ENCODE measurements around the gene ANKRD37.
"Not testable (repeated sequence)": the region's sequence is repeated elsewhere in the genome, so short reads cannot be mapped to it uniquely, and the experiment has no call there.

ANKRD37 gene, protein sequence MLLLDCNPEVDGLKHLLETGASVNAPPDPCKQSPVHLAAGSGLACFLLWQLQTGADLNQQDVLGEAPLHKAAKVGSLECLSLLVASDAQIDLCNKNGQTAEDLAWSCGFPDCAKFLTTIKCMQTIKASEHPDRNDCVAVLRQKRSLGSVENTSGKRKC

DNA sequence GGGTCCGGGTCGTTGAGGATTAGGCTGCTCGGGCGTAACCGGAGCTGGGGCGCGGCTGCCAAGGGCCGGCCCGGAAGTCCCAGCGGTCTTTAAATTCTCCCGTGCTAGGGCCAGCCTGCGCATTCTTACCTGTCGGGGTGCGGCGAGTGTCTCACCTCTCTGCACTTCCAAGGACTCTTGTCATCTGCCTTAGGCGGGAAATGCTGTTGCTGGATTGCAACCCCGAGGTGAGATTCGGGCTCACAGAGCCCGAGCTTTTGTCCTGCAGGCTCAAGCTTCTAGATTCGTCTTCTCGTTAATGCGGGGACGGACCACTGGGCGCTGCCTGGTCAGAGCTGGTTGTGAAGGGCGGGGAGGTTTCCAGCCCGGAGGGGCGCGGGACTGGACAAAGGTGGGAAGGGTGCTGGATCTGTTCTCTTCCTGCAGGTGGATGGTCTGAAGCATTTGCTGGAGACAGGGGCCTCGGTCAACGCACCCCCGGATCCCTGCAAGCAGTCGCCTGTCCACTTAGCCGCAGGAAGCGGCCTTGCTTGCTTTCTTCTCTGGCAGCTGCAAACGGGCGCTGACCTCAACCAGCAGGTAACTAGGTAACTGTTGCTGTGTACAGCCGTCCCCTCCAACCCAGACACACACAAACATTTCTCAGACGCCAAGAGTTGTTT, at the start of gene ANKRD37:
TSS of gene ANKRD37 (plus strand) at position 118 of the 662 bp plus-strand sequence. CDS start at position 201, 83 bp downstream.
- DNase-seq (ENCODE audit: low spot score), result no peak

DNA sequence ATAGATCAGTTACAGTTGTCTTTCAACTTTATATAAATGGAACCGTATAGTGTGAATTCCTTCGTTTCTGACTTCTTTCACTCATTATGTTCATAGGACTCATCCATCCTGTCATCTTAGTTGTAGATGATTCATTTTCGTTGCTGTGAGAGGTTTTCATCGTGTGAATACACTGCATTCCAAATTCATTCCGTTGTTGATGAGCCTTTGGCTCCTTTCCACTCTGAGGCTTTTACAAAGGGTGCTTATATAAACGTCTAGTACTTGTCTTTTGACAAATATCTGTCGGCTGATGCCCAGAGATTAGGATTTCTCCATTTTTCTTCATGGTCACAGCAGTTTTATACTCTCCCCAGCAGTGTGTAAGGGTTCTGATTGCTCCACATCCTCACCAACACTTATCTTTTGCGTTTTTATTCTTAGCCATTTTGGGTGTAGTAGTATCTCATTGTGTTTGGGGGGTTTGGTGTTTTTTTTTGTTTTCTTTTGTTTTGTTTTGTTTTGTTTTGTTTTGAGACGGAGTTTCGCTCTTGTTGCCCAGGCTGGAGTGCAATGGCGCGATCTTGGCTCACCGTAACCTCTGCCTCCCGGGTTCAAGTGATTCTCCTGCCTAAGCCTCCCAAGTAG, 49.6 kb upstream of the ANKRD37 start:
- DNase-seq (ENCODE audit: low spot score), result no peak

DNA sequence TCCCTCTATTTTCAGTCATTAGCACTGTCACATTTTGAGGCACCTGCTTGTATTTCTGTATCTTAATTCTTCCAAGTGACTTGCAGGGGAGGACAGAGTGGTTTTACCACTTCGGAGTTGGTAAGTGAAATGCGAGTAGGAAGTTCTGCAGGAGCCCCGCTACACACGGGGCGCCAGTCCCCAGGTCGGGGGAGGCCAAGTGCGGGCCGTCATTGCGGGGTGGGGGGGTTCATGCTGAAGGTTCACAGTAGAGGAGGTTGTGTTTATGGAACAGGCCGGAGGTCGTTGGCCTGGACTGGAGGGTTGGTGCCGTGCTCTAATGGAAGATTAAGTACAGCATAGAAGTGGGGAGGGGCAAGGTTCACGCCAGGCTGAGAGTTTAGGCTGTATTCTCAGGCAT, 45.0 kb upstream of the ANKRD37 start:
- DNase-seq (ENCODE audit: low spot score), result no peak

DNA sequence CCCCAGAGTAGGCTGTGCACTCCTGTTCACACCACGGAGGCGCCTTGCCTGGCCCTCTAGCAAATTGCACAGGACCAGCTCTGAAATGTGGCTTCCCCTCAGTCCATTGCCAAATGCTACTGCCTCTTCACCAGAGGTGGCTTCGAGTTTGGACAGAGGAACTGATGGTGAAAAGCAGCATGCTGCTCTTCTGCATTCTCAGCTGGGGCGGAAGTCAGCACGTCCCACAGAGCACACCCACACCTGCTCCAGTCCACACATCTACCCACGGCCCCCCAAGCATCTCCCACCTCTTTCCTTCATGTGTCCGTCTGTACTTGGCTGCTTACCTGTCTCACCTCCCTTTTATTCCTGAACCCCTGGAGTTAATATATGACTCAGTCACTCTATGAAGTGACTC, 44.4 kb upstream of the ANKRD37 start:
- DNase-seq (ENCODE audit: low spot score), result no peak

DNA sequence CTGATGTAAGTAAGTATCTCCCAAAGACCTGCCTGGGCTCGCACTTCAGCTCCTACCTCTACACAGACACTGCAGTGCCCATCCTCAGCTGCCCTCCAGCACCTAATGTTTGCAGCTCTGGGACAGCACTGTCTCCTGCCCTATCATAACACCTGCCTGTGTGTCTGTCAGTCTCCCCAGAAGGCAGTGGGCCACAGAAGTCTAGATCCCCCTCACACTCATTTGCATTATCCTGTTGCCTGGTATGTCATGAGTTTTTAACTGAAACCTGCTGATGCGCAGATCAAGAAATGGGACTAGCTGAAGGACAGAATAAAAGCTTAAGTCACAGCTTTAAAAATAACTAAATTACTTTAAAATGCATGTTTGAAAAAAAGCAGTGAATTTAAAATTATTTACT, 43.9 kb upstream of the ANKRD37 start:
- DNase-seq (ENCODE audit: low spot score), result no peak

DNA sequence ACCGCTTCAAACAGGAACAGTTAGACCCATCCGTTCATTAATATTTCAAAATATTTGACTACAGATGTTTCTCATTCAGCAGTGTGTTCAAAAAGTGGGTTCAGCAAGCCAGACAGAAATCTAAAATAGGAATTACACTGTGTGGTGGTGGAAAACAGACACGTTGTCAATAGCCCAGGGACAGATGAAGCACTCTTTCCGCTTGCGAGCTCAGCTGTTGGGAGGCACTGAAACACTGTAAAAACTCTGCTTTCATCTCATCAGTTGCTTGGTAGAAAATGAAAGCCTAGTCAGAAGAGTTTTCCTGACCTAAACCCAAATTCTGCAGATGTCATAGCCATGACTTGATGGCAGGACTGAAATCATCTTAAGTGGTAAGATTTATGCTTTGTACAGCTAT, 39.4 kb upstream of the ANKRD37 start:
- DNase-seq (ENCODE audit: low spot score), result no peak

DNA sequence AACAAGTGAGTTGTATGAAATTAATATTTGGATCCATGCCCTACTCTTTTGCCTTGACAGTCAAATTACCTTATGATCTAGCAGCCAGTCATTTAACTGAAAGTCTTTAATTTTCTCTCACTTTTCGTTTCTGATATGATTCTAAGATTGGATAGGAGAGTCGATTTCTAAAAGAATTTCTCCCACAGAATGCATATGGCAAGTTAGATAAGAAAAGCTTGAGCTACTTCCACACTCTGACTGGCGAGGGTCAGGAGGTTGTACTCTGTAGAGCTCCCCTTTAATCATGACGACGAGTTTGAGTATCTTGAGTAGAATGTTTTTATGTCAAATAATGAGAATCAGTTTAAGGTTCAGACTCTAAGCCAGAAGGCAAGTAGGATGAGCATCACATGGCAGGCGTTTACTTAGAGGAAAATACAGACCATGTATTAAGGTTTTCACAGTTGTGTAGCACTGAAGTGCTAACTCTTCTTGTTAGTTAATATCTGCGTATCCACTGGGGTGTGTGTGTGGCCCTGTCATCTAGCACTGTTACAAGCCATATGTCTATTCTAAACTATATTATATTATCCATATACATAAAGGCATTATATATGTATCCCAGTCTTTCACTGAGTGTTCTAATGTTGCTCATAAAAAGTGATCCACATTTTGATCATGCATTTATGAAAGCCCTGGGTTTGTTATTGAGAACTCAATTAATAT, 38.8 kb upstream of the ANKRD37 start:
- no peak for DNase-seq (ENCODE audit: low spot score)

DNA sequence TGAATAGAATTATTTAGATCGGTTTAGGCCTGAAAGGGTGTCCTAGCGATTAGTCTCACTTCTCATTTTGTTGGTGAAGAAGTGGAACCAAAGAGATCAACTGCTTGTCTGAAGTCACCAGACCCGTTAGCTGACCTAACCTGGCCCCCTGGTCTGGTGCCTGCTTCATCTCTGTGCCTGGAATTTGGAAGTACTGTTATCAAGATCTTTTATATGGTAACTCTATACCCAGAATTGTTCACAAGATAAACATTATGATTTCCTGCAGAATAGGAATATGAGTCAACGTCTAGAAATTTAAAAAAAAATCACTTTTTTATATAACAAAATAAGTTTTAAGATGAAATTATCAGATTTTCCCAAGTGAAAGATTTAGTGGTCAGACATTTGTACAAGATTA, 38.1 kb upstream of the ANKRD37 start:
- no peak for DNase-seq (ENCODE audit: low spot score)

DNA sequence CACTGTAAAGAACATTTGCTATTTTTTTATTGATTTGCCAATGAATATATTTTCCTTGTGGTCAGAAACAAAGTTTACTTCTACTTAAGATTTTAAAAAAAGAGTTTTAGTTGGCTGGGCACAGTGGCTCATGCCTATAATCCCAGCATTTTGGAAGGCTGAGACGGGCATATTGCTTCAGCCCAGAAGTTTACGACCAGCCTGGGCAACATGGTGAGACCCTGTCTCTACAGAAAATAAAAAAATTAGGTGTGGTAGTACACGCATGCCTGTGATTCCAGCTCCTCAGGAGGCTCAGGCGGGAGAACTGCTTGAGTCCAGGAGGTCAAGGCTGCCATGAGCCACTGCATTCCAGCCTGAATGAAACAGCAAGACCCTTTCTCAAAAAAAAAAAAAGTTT, 37.7 kb upstream of the ANKRD37 start:
- DNase-seq (ENCODE audit: low spot score), result no peak

DNA sequence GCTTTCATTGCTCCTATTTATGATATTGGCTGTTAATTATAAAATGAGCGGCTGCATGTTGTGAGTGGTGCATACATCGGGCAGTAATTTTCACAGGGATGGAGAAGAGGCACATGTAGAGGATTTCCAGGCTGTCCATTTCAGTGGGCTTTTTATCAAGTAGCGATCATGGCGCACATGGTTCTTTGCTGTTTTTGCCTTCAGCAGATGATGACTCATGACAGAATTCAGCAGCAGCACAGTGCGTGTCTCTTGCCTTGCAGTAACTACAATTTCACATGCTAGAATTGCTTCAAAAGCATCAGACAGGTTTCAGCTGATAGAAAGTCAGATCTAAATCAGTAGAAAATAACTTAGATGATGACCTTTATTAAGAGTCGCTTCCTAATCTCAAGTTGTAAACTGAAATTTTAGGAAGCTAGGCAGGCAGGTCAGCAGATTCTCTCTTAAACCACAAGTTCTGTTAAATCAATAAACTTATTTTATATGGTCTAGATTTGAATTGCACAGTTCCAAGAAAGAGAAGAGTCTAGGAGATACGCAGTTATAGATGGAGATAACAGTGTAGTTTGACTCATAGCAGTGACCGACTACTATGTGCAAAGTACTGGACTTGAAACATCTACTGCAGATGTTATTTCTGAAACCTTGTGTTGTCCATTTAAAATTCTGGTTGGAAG, 36.7 kb upstream of the ANKRD37 start:
- DNase-seq (ENCODE audit: low spot score), result peak; percentile 36

DNA sequence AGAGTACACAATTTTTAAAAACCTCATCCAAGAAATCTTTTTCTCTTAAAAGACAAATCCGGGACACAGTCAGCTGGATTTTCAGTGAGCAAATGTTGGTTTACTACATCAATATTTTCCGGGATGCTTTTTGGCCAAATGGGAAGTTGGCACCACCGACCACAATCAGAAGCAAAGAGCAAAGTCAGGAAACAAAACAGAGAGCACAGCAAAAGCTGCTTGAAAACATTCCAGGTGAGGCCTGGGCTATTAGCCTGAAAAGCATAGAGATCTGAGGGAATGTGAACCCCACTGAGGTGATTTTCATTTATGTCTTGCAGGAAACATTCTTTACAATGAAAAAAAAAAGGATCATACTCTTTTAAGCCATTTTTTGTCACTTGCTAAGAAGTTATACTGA, 34.8 kb upstream of the ANKRD37 start:
- DNase-seq (ENCODE audit: low spot score), result no peak

DNA sequence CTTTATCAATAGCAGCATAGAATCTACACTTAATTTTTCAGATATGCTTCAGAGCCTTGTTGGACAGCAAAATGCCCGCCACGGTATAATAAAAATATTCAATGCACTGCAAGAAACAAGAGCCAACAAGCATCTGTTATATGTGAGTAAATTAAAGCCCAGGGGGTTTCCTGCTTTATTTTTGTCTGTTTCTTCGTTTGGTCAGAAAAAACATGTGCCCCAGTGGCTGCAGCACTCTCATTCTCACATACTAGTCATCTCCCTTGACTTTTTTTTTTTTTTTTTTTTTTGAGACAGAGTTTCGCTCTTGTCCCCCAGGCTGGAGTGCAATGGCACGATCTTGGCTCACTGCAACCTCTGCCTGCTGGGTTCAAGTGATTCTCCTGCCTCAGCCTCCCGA, 34.1 kb upstream of the ANKRD37 start:
- DNase-seq (ENCODE audit: low spot score), result not testable (repeated sequence)

DNA sequence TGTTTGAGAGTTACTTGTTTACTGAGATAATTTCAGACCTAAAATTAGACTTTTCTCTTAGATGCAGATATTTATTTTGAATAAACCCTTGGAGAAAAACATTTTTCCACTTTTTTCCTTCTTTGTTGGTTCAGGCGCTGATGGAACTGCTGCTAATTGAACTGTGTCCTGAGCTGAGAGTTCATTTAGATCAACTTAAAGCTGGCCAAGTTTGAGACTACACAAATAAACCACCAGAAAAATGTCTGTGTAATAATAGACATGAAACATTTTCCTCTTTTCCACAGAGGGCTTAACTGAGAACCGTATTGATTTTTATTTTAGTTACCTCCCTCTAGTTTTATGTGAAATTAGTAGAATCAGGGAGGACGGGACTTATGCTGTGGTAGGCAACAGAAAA, 33.4 kb upstream of the ANKRD37 start:
- no peak for DNase-seq (ENCODE audit: low spot score)

DNA sequence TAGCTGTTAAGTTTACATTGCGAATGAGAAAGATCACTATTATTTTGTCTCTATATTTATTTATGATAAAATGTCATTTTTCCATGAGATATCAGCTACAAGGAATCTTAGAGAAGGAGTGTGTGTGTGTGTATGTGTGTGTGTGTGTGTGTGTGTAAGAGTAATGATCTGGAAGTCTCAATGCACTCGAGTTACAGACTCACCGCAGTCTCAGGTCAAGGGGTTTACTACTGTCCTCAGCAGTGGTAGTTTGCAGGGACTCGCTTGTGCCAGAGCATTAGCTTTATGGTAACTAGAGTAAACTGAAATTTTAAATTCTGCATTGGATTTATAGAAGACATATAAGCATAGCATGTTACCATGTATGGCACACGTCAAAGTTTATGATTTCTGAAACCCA, 31.8 kb upstream of the ANKRD37 start:
- DNase-seq (ENCODE audit: low spot score), result no peak

DNA sequence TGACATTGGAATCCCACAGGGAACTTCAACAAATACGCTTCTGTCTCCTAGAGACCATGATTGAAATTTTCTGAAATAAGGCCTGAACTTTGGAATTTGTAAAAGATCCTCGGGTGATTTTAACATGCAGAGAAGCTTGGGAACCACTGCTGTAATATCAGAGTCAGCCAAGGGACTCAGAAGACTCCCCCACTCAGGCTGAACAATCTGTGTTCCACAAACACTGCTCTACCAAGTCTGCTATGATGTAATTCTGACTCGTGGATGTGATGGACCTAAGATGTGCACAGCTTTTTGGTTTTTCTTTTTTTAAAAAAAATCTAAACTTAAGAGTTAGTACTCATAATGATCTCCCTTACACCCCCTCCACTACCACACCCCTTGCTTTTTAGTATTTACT, 26.9 kb upstream of the ANKRD37 start:
- DNase-seq (ENCODE audit: low spot score), result no peak

DNA sequence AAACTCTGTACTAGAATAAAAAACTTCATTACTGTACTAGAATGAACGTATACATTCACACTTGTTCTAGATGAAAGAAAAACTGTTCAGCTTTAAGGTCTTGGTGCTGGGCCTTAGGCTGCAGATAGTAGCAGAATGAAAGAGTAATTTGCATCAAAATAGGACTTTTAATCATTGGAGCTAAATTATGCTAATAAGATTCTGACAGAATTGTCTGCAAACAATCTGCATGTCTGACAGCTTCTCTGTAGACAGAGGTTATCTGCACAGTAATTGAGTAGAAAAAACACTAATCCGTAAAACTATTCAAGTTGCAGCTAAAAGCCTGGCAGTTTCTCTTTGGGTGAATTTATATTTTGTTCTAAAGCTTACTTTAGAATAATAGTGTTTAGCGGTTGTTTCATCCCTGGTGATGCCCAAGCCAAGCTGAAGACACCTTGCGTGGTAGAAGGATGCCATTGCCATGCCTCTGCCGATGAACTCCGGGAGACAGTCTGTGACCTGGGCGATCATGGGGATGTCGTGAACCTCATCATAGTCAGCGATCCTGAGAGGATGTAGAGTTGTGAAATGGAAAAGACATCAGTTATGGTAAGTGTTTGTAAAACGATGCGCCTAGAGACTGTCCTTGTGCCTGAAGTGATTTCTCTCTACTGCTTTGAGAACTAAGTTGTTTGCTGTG, 26.2 kb upstream of the ANKRD37 start:
- no peak for DNase-seq (ENCODE audit: low spot score)

DNA sequence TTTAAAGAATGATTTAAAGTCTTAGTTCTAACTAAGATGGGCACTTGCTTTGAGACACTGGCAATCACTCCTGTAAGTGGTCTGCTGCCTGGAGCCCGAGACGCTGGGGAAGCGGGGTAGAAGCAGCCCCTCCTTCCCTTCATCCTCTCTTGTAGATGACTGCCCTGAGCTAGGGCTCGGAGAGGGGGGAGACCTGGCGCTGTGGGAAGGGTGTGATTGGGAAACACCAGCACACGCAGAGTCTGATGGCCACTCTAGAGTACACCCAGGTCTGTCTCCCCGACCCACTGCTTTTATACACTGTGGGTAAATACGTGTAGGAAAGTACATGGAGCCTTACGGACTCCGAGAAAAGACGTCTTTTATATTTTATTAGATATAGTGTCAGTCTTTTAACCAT, 24.9 kb upstream of the ANKRD37 start:
- no peak for DNase-seq (ENCODE audit: low spot score)

DNA sequence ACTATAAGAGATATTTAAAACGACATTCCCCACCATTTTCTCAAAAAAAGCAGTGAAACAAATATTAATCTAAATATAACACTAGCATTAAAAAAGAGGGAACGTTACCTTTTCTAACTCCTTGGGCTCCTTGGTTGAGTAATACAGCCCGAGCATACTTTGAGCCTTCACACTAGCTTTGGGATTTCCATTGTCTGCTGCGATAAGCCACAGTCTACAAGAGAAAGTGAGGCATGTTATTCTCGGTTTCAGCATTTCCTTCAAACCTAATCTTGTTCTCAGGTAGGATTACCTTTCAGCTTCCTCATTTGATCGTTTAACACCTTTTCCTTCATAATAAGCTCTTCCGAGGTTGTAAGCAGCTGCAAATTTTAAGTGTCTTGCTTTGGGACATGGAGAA, 22.6 kb upstream of the ANKRD37 start:
- DNase-seq (ENCODE audit: low spot score), result no peak

DNA sequence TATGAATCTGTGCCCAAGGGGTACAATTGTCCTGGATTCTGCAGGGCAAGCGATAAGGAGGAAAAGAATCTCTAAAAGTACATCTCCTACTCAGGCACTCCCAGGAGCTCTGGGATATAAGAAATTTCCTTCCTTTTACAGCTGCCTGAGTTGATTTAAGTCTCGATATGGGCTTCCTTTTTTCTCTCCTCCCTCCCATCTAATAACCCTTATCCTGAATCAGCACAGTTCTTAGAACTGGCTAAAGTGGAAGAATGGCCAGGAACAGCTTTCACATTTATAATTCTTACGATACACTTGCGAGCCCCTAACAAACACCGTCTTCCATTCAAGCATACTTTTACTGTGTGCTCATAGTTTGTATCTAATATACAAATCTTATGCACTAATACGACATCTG, 22.1 kb upstream of the ANKRD37 start:
- no peak for DNase-seq (ENCODE audit: low spot score)

DNA sequence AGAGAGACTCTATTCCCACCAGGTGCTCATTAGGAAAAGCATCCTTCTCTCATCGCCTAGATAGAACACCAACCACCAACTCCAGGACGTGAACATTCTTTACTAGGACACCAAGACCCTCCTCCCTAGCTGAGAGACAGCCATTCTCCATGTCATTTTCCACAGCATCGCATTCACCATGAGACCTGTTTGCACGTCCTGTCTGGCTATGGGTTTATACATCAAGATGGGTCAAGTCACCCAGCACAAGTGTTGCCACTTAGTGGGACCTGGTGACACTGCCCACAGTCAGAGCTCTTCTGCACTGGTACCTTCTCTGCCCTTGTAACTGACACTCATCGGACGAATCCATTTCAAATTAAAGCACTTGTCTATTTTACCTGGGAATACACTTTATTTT, 18.4 kb upstream of the ANKRD37 start:
- no peak for DNase-seq (ENCODE audit: low spot score)

DNA sequence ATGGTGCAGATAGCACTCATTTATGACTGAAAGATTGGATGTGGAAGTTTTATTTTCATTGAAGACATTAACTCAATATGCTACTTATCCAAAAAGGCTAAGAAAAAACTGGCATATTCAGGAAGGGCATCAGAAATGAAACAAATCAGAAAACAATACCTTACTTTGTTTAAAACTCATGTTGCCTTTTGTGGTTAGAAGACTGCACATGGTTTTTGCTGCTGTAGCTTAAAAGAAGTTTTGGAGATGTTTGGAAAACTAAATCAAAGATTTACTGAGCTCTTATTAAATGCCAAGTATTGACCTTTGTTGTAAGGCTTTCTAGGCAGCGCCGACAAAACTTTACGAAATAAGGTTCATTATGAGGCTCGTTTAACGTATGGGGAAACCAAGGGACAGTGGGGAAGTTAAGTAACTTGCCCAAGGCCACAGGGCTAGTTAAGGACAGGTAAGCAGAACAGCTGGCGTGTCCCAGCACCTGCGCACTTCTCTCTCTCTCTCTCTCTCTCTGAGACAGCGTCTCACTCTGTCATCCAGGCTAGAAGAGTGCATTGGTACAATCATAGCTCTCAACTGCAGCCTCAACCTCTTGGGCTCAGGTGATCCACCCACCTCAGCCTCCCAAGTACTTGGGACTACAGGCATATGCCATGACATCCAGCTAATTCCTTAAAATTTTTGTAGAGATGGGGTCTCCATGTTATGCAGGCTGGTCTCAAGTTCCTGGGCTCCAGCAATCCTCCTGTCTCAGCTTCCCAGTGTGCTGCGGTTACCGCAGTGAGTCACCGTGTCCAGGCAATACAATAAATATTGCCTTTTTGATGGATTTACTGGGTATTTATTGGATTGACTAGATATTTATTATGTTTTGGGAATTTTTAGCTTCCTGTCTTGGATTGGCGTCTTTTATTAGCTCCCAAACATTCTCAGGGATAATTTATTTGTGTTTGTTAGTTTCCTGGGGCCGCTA, 17.0 kb upstream of the ANKRD37 start:
- no peak for DNase-seq (ENCODE audit: low spot score)
